ENCODE measurements around the gene FKBP15. TPM values are rescaled to one million over a fixed set of nuclear protein-coding genes. Genes with fewer than 3 reads are reported as not detected.

FKBP15 gene
- total and polyA plus RNA-seq, 2 of the 8 experiments (the other 6 are each of a cell fraction or from before 2014, with no cell fraction given) = 9.9 to 13.8 TPM

- no peak overlapping the region for H4K5ac ChIP-seq (ENCODE audit: insufficient read length, low read depth, low read length)
- H3K4ac ChIP-seq (replicated peaks; ENCODE audit: insufficient read length, low read depth, low read length) = no peak overlapping the region
- no peak overlapping the region for H4K8ac ChIP-seq (ENCODE audit: extremely low read depth, insufficient read depth, low read length)
- H3K18ac ChIP-seq (ENCODE audit: extremely low read depth, low read length) = no peak overlapping the region
- no peak overlapping the region for H2BK12ac ChIP-seq (ENCODE audit: low read depth, low read length)
- H4K20me1 ChIP-seq (replicated peaks in 1 of 2; ENCODE audit: control insufficient read depth in 1 of 2, insufficient read depth in 2 of 2, low read length in 2 of 2) = no peaks in the 10 kb centered on the region
- no peaks in the 10 kb centered on the region; a peak in 1 of 7 replicates for H3K4me1 ChIP-seq (replicated peaks in 1 of 4; ENCODE audit: control insufficient read depth in 3 of 4, insufficient read depth in 4 of 4, low read length in 3 of 4)
- H2AK5ac ChIP-seq (ENCODE audit: low read depth, low read length) = no peak overlapping the region
- H3K9ac ChIP-seq (replicated peaks in 1 of 4; ENCODE audit: extremely low read depth in 1 of 4, low read depth in 3 of 4, low read length in 3 of 4) = no peak overlapping the region
- no peak overlapping the region for H3K14ac ChIP-seq (ENCODE audit: insufficient read length)
- H3K79me2 ChIP-seq (ENCODE audit: control insufficient read depth in 1 of 2, insufficient read depth in 2 of 2, low read length in 2 of 2) = no peaks in the 10 kb centered on the region
- WGBS, 2 experiments (ENCODE audit: extremely low coverage in 1 of 2, insufficient coverage in 1 of 2, insufficient read length in 1 of 2, insufficient replicate concordance in 2 of 2, low coverage in 1 of 2, low lambda C conversion rate in 2 of 2, missing lambda C conversion rate in 1 of 2) = 75% methylated on average over 11 of the region's 11 CpGs; no CpG with 5 or more reads in 1 of the 2 experiments
- H3K9me3 ChIP-seq (ENCODE audit: insufficient read depth in 2 of 2, low read depth in 1 of 2, low read length in 1 of 2) = no peaks in the 10 kb centered on the region
- H3K23me2 ChIP-seq (ENCODE audit: low read depth, low read length) = peaks cover 5% of the 10 kb centered on the region
- H3K4me3 ChIP-seq (ENCODE audit: extremely low read depth in 1 of 4, insufficient read depth in 2 of 4, low read depth in 3 of 4, low read length in 4 of 4) = peak overlapping the region; percentile 66 to 82 (median 72)
- H3K36me3 ChIP-seq (ENCODE audit: control insufficient read depth in 2 of 4, insufficient read depth in 4 of 4, low read length in 3 of 4) = no peaks in the 10 kb centered on the region
- 0 out of 2 replicates have a peak overlapping the region, but pooled peaks have one; percentile 43 for H2AFZ ChIP-seq (ENCODE audit: low read length)
- TF ChIP-seq CHD2 (IDR thresholded peaks at IDR 0.05; ENCODE audit: low read length) (no peak), MAFK (IDR thresholded peaks at IDR 0.05; ENCODE audit: low read depth, low read length) (no peak), FOSL1 (IDR thresholded peaks at IDR 0.05; ENCODE audit: insufficient read depth, low read depth, low read length) (no peak), JUND (IDR thresholded peaks at IDR 0.05; ENCODE audit: low read length) (no peak)
- no peaks in the 10 kb centered on the region for H3K79me1 ChIP-seq (ENCODE audit: low read depth, low read length)
- H2BK120ac ChIP-seq (replicated peaks; ENCODE audit: low read depth, low read length) = no peak overlapping the region
- no peak for DNase-seq (ENCODE audit: low read depth in 1 of 2, low spot score in 2 of 2)
- CTCF ChIA-PET (ENCODE audit: partially characterized antibody) = interaction anchor here (0.9 to 4.7 kb wide), 7 partner anchors 8 to 231 kb away, joined by 3 to 17 read pairs (median 5); partner anchors contain the start of genes FKBP15 and SLC31A1
- no peak overlapping the region for H3K23ac ChIP-seq (ENCODE audit: insufficient read length)
- H2BK15ac ChIP-seq (ENCODE audit: low read length) = no peak overlapping the region
- no peak overlapping the region for H3K27ac ChIP-seq (ENCODE audit: low read depth, low read length)
- peaks cover 0 to 10% (median 7%) of the 10 kb centered on the region in 4 experiments; a peak in 5 of 7 replicates for H3K27me3 ChIP-seq (replicated peaks in 1 of 4; ENCODE audit: control insufficient read depth in 3 of 4, extremely low read depth in 1 of 4, insufficient read depth in 3 of 4, low read length in 3 of 4)
- no peak overlapping the region for H2BK20ac ChIP-seq (ENCODE audit: low read length)
- H3K56ac ChIP-seq (replicated peaks; ENCODE audit: insufficient read length, low read depth, low read length) = no peak overlapping the region
- POLR2A ChIA-PET (ENCODE audit: partially characterized antibody) = interaction anchor here (1.2 to 1.6 kb wide), 3 partner anchors 9 to 15 kb away, joined by 4 to 5 read pairs (median 5); no protein-coding TSS in a partner anchor
- H4K91ac ChIP-seq (replicated peaks; ENCODE audit: insufficient read length, low read length) = no peak overlapping the region
- no peak overlapping the region for H2BK5ac ChIP-seq (ENCODE audit: low read depth, low read length)
- peak overlapping the region; percentile 22 to 72 for H3K4me2 ChIP-seq (ENCODE audit: insufficient read depth in 1 of 2, low read depth in 2 of 2, low read length in 2 of 2)
- no peak for FAIRE-seq
Measured at GRCh38 chr9:113151696-113152630, 69.1 kb downstream of the FKBP15 start.

All from H1 (cell line).